Stimulated activated CD4-positive, alpha-beta T cell treated with anti-CD3 and anti-CD28 coated beads, Interleukin-2, amount 100 ng/mL, for 48 hours (primary cell): Measurements from ENCODE around the gene TSHZ2.

Source experiments
- DNase-seq, 2 donors: peaks; one replicate each; pipeline ENCODE4 v3.0.0-alpha.2; 2020

Gene TSHZ2

GRCh38 chr20:53258741-53259140, 286.6 kb downstream of the TSHZ2 start:
- DNase-seq, result no peak

- DNase-seq, result no peak
Observed at GRCh38 chr20:53260168-53260567, 288.0 kb downstream of the TSHZ2 start.

DNA sequence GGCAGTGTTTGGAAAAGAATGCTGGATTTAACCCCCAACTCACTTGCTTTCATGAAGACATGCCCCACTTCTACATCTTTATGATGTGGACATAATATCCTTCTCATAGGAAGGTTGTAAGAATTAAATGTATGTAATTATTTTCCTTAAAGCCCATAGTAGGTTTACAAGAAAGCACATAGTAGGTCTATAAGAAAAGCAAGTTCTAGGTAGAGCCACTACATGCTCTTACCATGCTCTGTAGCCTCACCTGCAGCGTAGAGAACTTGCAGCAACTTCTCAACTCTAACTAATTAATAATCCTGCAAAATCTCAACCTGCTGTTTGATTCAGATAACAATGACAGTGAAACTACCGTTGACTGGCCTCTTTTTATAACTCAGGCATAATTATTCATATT, 288.4 kb downstream of the TSHZ2 start:
- DNase-seq, result no peak

- DNase-seq, result no peak
Observed at GRCh38 chr20:53262365-53262764, 290.2 kb downstream of the TSHZ2 start.

DNA sequence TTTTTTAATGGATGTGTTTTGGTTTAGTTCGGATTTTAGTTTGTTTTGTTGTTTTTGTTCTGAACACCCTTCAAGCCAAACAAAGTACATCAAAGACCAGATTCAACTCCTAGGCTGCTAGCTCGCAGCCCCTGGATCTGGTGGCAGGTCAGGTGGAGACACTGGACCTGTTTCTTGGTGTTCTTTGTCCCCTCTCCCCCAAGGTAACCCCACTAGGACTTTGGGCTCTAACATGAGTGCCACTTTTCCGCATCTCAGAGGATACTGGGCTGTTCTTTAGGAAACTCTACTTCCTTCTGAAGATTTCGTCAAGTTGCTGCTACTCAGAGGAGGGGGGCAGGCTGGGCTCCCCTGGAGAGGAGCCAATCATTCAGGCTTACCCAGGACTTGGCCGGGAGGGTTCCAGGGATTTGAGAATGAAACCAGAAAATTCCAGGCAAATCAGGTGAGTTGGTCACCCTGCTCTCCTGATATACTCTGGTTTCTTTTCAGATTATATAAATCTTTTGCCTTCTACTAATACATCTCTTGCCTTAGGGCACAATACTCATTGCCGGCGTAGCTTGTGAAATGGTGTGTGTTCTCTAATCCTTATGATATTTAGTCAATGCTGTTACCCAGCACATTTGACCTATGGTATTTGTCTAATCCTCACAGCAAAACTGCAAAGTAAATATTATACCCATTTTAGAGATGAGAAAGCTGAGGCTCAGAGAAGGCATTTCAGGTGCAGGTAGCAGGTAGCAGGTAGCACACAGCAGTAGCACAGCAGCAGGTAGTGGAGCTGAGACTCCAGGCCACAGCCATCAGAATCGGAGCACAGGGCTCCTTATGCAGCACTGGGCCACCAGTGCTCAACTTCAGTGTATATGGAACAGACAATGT, 291.6 kb downstream of the TSHZ2 start:
- DNase-seq, result no peak

GRCh38 chr20:53264604-53265003, 292.4 kb downstream of the TSHZ2 start:
- DNase-seq, result no peak

GRCh38 chr20:53265304-53265875, 293.2 kb downstream of the TSHZ2 start:
- DNase-seq, result no peak

GRCh38 chr20:53269380-53269779, 297.2 kb downstream of the TSHZ2 start:
- no peak for DNase-seq

GRCh38 chr20:53270792-53271375, 298.7 kb downstream of the TSHZ2 start:
- DNase-seq, result no peak

DNA sequence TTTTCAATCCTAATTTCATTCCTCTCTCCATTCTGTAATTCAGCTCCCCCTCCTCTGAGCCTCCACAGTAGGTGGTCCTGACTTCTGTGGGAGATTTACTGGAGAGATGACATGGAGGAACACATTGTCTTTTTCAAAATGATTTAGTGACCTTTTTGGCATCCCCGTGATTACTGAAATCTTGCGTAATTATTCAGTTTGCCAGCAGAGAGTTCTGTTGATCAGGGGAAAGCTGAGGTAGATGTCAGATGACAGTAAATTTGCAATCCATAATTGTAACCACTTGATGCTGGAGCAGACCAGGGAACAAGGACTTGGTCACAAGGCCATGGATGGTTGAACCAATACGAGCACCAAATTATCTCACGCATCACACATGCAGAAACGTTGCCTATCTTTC, 302.2 kb downstream of the TSHZ2 start:
- DNase-seq, result no peak

- DNase-seq, result no peak
Observed at GRCh38 chr20:53274807-53275206, 302.6 kb downstream of the TSHZ2 start.

DNA sequence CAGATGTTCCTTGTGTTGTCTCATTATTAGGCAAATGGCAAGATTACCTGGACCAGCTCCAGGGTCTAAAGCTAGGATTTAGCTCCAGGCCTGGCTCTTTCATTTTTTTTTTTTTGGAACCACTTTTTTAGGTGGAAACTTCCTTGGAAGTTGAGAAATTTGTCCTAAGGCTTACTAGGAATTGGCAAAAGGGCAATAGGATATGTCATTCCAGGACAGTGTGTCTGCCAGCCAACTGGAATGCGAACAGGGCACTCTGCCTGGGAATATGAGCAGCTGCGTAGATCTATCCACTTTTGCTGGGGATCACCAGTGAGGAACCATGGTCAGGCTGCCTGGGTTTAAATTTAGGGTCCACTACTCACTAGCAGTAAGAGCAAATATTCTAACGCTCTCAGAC, 304.0 kb downstream of the TSHZ2 start:
- no peak for DNase-seq

GRCh38 chr20:53278555-53278954, 306.4 kb downstream of the TSHZ2 start:
- no peak for DNase-seq

GRCh38 chr20:53279735-53280134, 307.6 kb downstream of the TSHZ2 start:
- no peak for DNase-seq

- no peak for DNase-seq
Observed at GRCh38 chr20:53281557-53282117, 309.5 kb downstream of the TSHZ2 start.

GRCh38 chr20:53282217-53282955, 310.2 kb downstream of the TSHZ2 start:
- no peak for DNase-seq

- no peak for DNase-seq
Observed at GRCh38 chr20:53283011-53283410, 310.9 kb downstream of the TSHZ2 start.

- DNase-seq, result no peak
Observed at GRCh38 chr20:53283597-53283996, 311.4 kb downstream of the TSHZ2 start.

DNA sequence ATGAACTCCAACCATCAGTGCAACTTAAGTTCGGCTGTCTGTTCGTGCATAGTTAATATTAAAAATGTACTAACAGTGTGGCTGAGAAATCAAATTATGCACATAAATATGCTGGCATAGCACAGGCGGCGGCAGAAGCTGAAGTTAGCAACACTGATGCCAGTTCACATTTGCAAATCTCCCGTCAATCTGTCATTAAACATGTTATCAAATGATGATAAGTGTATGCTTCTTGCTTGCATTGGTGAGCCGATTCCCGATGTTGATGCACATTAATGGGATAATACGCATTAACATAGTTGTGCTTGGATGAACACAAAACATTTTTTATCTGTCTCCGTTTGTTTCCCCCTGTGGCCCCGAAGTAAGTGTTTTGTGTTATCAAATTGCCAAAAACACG, 312.1 kb downstream of the TSHZ2 start:
- no peak for DNase-seq

- DNase-seq, result no peak
Observed at GRCh38 chr20:53284696-53285095, 312.5 kb downstream of the TSHZ2 start.

GRCh38 chr20:53287357-53288042, 315.3 kb downstream of the TSHZ2 start:
- no peak for DNase-seq

GRCh38 chr20:53291548-53291947, 319.4 kb downstream of the TSHZ2 start:
- DNase-seq, result no peak

DNA sequence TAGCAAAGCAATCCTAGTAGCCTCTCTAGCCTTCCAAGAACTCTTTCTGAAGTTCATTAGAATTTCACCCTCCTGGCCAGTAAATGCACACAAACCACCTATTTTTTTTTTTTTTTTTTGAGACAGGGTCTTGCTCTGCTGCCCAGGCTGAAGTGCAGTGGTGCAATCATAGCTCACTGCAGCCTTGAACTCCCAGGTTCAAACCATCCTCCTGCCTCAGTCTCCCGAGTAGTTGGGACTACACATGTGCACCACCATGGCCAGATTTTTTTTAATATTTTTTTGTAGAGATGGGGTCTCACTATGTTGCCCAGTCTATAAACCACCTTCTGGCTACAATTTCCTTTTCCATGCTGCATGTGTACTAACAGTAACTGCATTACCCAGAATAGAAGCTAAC, 320.2 kb downstream of the TSHZ2 start:
- DNase-seq, result no peak
